Mucosa of descending colon (tissue), 3 donors: ENCODE results near the gene MERTK. TPM values are rescaled to one million over a fixed set of nuclear protein-coding genes. Genes with fewer than 3 reads are reported as not detected.

Experiments used
- ATAC-seq: fragments of 200-7000 bp; cut with Tn5 transposase; one replicate; pipeline ENCODE4 v1.9.1; 2020; ENCODE audit warnings: mild to moderate bottlenecking, moderate library complexity
- DNase-seq, 3 donors: peaks; one replicate each; pipeline ENCODE4 v3.0.0-alpha.2; 2020
- H3K36me3 ChIP-seq: fragments of 200-600 bp; one replicate; pipeline ENCODE4 v1.8.0; 2021; ENCODE audit warnings: low read depth, mild to moderate bottlenecking
- H3K4me1 ChIP-seq: fragments of 200-600 bp; one replicate; pipeline ENCODE4 v1.8.0; 2021; ENCODE audit warnings: low read depth, mild to moderate bottlenecking
- H3K4me3 ChIP-seq: fragments of 200-600 bp; one replicate; pipeline ENCODE4 v1.8.0; 2021; ENCODE audit warnings: mild to moderate bottlenecking
- H3K9me3 ChIP-seq: fragments of 200-600 bp; one replicate; pipeline ENCODE4 v1.8.0; 2021; ENCODE audit warnings: mild to moderate bottlenecking
- intact Hi-C, 2 donors: fragments of 100-400 bp; cut with DNase I in 1 of 2; cut with micrococcal nuclease in 1 of 2; formaldehyde crosslinking; loops; one replicate each; pipeline versions ENCODE4 v1.11.0 to v1.11.1; 2022; cut with DNase I, micrococcal nuclease
- total RNA-seq, 3 donors: library from RNA; stranded (reverse); fragmentation: NEBNext Ultra II Directional in 2 of 3; extraction: Animal tissue kit (Norgen Biotek cat#: 25700) in 2 of 3; gene quantifications; one replicate each; pipeline versions ENCODE4 v1.2.1 to v1.2.4, GENCODE V29; 2021 to 2023
- TF ChIP-seq, protein P1 (sequence below): fragments of 200-600 bp; IDR thresholded peaks from one replicate; pipeline ENCODE4 v1.8.0; 2022; ENCODE audit warnings: antibody characterized with exemption, mild to moderate bottlenecking
- donor health status: DM: no; HTN: no; CAD: no; lungs with moderate emphysema.
- donor health status: DM: no; HTN: no; CAD: no.
- donor health status: DM: no; HTN: yes; CAD: no.

MERTK gene
- total RNA-seq, 3 donors from 2014 or later = 9.3 to 17.2 (median 13.7) TPM

DNA sequence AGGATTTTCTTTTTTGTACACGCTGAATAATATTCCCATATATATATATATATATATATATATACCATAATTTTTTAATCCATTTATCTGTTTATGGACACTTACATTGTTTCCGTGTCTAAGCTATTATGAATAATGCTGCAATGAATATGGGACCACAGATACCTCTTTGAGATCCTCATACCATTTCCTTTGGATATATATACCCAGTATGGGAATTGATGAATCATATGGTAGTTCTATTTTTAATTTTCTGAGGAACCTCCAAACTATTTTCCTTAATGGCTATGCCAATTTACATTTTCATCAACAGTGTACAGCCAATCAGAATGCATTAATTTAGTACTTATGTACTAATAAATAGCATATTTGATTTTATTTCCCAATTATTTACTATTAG, 53.1 kb downstream of the MERTK start:
- peaks cover 8% of the 10 kb centered on the region for H3K4me1 ChIP-seq
- intact Hi-C loops = no loop called here
- no peak for DNase-seq
- no peak overlapping the region for H3K4me3 ChIP-seq
- ATAC-seq = no peak
- no peaks in the 10 kb centered on the region for H3K9me3 ChIP-seq
- no peaks in the 10 kb centered on the region for H3K36me3 ChIP-seq
- TF ChIP-seq, protein P1, sequence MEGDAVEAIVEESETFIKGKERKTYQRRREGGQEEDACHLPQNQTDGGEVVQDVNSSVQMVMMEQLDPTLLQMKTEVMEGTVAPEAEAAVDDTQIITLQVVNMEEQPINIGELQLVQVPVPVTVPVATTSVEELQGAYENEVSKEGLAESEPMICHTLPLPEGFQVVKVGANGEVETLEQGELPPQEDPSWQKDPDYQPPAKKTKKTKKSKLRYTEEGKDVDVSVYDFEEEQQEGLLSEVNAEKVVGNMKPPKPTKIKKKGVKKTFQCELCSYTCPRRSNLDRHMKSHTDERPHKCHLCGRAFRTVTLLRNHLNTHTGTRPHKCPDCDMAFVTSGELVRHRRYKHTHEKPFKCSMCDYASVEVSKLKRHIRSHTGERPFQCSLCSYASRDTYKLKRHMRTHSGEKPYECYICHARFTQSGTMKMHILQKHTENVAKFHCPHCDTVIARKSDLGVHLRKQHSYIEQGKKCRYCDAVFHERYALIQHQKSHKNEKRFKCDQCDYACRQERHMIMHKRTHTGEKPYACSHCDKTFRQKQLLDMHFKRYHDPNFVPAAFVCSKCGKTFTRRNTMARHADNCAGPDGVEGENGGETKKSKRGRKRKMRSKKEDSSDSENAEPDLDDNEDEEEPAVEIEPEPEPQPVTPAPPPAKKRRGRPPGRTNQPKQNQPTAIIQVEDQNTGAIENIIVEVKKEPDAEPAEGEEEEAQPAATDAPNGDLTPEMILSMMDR = no peak

DNA sequence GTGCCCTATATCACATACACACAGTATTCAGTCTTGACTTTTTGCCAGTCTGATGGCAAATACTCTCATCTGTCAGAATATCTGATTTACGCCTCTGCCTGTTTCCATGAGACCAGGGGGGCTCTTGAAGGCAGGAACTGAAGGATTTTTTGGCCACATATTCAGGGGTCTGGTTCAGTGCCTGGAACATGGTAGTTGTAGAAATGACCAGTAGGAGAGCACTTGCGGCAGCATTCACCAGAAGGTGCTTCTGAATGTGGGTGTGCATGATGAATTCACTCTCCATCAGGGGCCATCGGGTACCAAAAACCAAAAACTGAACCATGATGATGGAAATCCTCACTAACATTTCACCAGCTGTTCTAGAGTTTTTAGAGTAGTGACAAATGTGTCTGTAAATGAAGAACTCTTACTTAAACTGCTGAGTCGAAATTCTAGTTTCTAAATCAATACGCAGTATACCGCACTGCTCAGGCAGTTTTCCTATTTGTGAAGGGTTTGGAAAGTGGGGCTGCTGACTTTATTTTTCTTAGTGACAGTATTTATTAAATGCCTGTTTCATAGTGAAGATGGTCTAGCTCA, 54.6 kb downstream of the MERTK start:
- no peaks in the 10 kb centered on the region for H3K9me3 ChIP-seq
- TF ChIP-seq, protein P1 = no peak
- H3K4me1 ChIP-seq = no peaks in the 10 kb centered on the region
- intact Hi-C loops = no loop called here
- H3K4me3 ChIP-seq = no peak overlapping the region
- DNase-seq (no peak), ATAC-seq (no peak)
- H3K36me3 ChIP-seq = no peaks in the 10 kb centered on the region

DNA sequence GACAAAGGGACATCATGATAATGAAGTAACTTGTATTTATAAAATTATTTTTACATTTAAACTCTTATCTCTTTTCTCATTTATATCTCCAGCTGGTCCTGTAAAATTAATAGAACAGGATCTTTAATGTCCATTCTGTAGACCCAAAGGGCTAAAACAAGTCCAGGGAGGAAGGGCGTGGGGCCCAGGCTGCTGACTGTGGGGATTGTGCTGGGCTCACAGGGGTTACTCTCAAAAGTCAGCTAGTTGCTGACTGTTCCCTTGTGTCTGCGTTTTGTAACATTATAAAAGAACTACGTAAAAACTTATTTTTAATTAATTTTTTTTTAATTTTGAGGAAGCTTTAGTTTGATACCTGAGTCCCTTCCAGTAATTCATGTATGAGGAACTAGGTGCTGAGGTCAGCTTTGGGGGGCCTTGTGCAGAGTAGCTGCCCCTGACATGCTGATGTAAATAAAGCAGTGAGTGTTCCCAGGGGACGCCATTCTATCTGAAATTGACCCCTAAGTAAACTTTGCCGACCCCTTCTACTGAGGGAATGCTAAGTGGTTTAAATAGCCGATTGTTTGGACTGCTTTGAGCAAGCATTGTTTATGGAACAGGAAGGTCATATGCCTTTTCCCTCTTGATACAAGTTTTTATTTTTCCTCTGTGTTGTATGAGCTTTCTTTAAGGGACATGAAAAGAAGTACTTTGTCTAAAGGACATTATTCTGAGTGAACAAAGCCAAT, 56.4 kb downstream of the MERTK start:
- ATAC-seq = no peak
- no peak for DNase-seq
- no peaks in the 10 kb centered on the region for H3K9me3 ChIP-seq
- TF ChIP-seq, protein P1 = no peak
- H3K36me3 ChIP-seq = no peaks in the 10 kb centered on the region
- H3K4me1 ChIP-seq = no peaks in the 10 kb centered on the region
- intact Hi-C loops = no loop called here
- no peak overlapping the region for H3K4me3 ChIP-seq

DNA sequence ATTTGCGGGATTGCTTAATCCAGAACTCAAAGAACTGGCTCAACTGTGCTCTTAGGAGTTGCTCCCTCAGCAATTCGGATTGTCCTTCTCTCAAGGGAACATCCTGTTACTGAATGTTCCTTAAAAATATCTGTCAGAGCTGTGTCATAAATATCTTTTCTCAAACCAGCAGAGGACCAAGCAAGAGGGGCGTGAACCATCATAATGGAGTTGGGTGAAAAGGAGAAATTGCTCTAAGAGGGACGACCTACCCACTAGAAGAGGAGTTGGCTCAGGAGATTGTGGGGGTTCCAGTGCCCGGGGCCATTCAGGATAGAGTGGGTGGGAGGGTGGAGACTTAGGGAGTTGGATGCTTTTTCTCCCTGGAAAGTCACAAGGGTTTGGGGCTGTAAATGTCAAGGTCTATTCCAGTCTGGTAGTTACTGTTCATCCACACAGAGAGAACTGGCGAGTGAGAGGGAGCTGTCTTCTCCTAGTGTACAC, 59.5 kb downstream of the MERTK start:
- ATAC-seq = no peak
- intact Hi-C loops = no loop called here
- H3K4me1 ChIP-seq = no peaks in the 10 kb centered on the region
- H3K36me3 ChIP-seq = no peaks in the 10 kb centered on the region
- TF ChIP-seq, protein P1 = no peak
- H3K9me3 ChIP-seq = no peaks in the 10 kb centered on the region
- DNase-seq = no peak
- H3K4me3 ChIP-seq = no peak overlapping the region

DNA sequence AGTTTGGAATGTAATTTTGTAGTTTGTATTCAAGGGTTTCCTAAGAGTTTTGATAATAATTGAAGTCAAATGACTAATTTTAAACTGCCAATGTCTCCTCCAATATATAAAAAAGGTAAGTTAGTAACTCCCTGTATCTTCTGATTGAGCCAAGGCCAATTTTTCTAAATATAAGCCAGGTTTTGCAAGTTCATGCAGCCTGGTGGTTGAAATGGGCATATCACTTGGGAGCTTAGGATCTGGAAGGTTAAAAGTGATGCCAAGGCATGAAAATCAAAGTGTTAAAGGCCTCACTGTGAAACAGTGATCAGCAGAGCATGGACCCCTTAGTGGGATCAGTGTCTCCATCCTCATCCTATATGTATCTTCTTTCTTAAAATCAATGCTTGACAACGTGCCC, 60.5 kb downstream of the MERTK start:
- Histone ChIP-seq H3K36me3 (no peaks in the 10 kb centered on the region), H3K4me1 (no peaks in the 10 kb centered on the region), H3K4me3 (no peak overlapping the region), H3K9me3 (no peaks in the 10 kb centered on the region)
- DNase-seq = no peak
- TF ChIP-seq, protein P1 = no peak
- no peak for ATAC-seq
- intact Hi-C loops = no loop called here
